ENCODE data around the gene ST6GALNAC6. TPM values are rescaled to one million over a fixed set of nuclear protein-coding genes. Genes with fewer than 3 reads are reported as not detected.

Gene ST6GALNAC6
- total RNA-seq, 1 experiment from 2014 or later: 24.5 TPM

GRCh38 chr9:127860779-127861178, 38.6 kb downstream of the ST6GALNAC6 start:
- Histone ChIP-seq H3K9me3 (ENCODE audit: control insufficient read depth in 1 of 2, insufficient read depth in 1 of 2, low read depth in 1 of 2, low read length in 2 of 2) (no peaks in the 10 kb centered on the region), H3K27ac (ENCODE audit: low read depth, low read length) (no peak overlapping the region), H3K36me3 (ENCODE audit: control insufficient read depth in 1 of 2, insufficient read depth in 2 of 2, low read length in 2 of 2) (no peaks in the 10 kb centered on the region), H3K4me1 (ENCODE audit: control insufficient read depth in 1 of 2, insufficient read depth in 2 of 2, low read length in 2 of 2) (no peaks in the 10 kb centered on the region), H3K4me3 (replicated peaks in 1 of 2; ENCODE audit: low read depth in 1 of 2, low read length in 2 of 2) (no peak overlapping the region), H3K27me3 (ENCODE audit: insufficient read depth, low read length) (no peaks in the 10 kb centered on the region), H3K4me2 (ENCODE audit: low read length) (no peak overlapping the region), H3K79me2 (ENCODE audit: insufficient read depth, low read length) (no peaks in the 10 kb centered on the region), H3K9ac (ENCODE audit: low read length) (no peak overlapping the region), H2AFZ (ENCODE audit: low read depth, low read length, poor library complexity, severe bottlenecking) (no peak overlapping the region), H3K9me2 (ENCODE audit: insufficient read depth) (no peaks in the 10 kb centered on the region), H4K20me1 (ENCODE audit: insufficient read depth) (no peaks in the 10 kb centered on the region)
- no TSS peak for BruUV-seq (replicated peaks)
- ATAC-seq: no peak
- ChIA-PET RAD21 (ENCODE audit: low non-redundant PET in 1 of 2, low total read pairs in 2 of 2, uncharacterized antibody in 2 of 2, unreplicated experiment in 2 of 2) (no interaction called here), POLR2A (no interaction called here), CTCF (no interaction called here)
- intact Hi-C loops (cut with micrococcal nuclease): no loop called here
- DNase-seq (ENCODE audit: low read depth, low spot score): no peak
- no peak for TF ChIP-seq SRF (IDR thresholded peaks at IDR 0.05; ENCODE audit: low read depth)
- TF ChIP-seq YY1 (IDR thresholded peaks at IDR 0.05; ENCODE audit: extremely low read depth, insufficient replicate concordance, low read depth, low read length): no peak
- TF ChIP-seq EGR1 (IDR thresholded peaks at IDR 0.05; ENCODE audit: low read depth): no peak
- TF ChIP-seq CTCF (IDR thresholded peaks at IDR 0.05 in 2 of 3, conservative IDR thresholded peaks at IDR 0.05 in 1 of 3; ENCODE audit: borderline replicate concordance in 1 of 3, insufficient read depth in 1 of 3, low read depth in 2 of 3, low read length in 2 of 3): no peak
- TF ChIP-seq SP1 (IDR thresholded peaks at IDR 0.05; ENCODE audit: low read depth): no peak
- no peak for TF ChIP-seq MAX (IDR thresholded peaks at IDR 0.05)
- TF ChIP-seq EZH2phosphoT487 (IDR thresholded peaks at IDR 0.05; ENCODE audit: borderline replicate concordance): no peak
- TF ChIP-seq FOSL1 (IDR thresholded peaks at IDR 0.05; ENCODE audit: low read depth): no peak
- TF ChIP-seq SIN3A (IDR thresholded peaks at IDR 0.05; ENCODE audit: low read depth): no peak
- TF ChIP-seq POLR2AphosphoS5 (IDR thresholded peaks at IDR 0.05; ENCODE audit: low read depth, low read length): no peak
- TF ChIP-seq RAD21 (IDR thresholded peaks at IDR 0.05; ENCODE audit: low read depth): no peak
- no peak for TF ChIP-seq EZH2 (IDR thresholded peaks at IDR 0.05)
- TF ChIP-seq JUND (IDR thresholded peaks at IDR 0.05): no peak
- TF ChIP-seq POLR2A (IDR thresholded peaks at IDR 0.05; ENCODE audit: borderline replicate concordance, extremely low read depth, insufficient read depth, insufficient read length): no peak
- TF ChIP-seq CEBPB (IDR thresholded peaks at IDR 0.05; ENCODE audit: low read depth): no peak
- TF ChIP-seq REST (IDR thresholded peaks at IDR 0.05; ENCODE audit: low read depth): no peak
- TF ChIP-seq ATF3 (IDR thresholded peaks at IDR 0.05): no peak
- TF ChIP-seq ZBTB33 (IDR thresholded peaks at IDR 0.05; ENCODE audit: extremely low read depth, insufficient replicate concordance, low read length): no peak
- no peak for TF ChIP-seq ELF1 (IDR thresholded peaks at IDR 0.05; ENCODE audit: borderline replicate concordance, low read depth)
- no peak for TF ChIP-seq TCF7L2 (IDR thresholded peaks at IDR 0.05; ENCODE audit: borderline replicate concordance, extremely low read depth, insufficient read depth, insufficient read length)
